Breast epithelium (tissue), 4 donors: Measurements from ENCODE around the gene ARHGEF1. TPM values are rescaled to one million over a fixed set of nuclear protein-coding genes. Genes with fewer than 3 reads are reported as not detected.

Experiments
- DNase-seq, 2 donors: peaks; one replicate each; pipeline ENCODE4 v3.0.0-alpha.2; 2019; ENCODE audit warnings: low spot score in 2 of 2
- H3K27ac ChIP-seq, 2 donors: fragments of 200-600 bp; sonication (generic) in 1 of 2; one replicate each; pipeline ENCODE4 v1.5.1; 2016 to 2019; ENCODE audit warnings: mild to moderate bottlenecking in 1 of 2
- H3K27me3 ChIP-seq, 2 donors: fragments of 200-600 bp; sonication (generic) in 1 of 2; one replicate each; pipeline versions ENCODE4 v1.5.1 to v1.6.0; 2017 to 2019; ENCODE audit warnings: control low read depth in 1 of 2, mild to moderate bottlenecking in 1 of 2
- H3K36me3 ChIP-seq: fragments of 200-600 bp; one replicate; pipeline ENCODE4 v1.5.1; 2019
- H3K4me1 ChIP-seq, 2 donors: fragments of 200-600 bp; sonication (generic); one replicate each; pipeline ENCODE4 v1.5.1; 2016 to 2019; ENCODE audit warnings: control low read depth in 1 of 2
- H3K4me3 ChIP-seq, 3 donors: fragments of 200-600 bp; sonication (generic); 1 replicate in 2 of 3; 2 replicates in 1 of 3; pipeline ENCODE4 v1.5.1; 2016 to 2019; ENCODE audit warnings: mild to moderate bottlenecking in 3 of 3, moderate library complexity in 2 of 3
- H3K9me3 ChIP-seq, 2 donors: fragments of 200-600 bp; sonication (generic) in 1 of 2; one replicate each; pipeline ENCODE4 v1.5.1; 2016 to 2019; ENCODE audit warnings: control low read depth in 1 of 2
- CTCF ChIP-seq, 3 donors: fragments of 450-650 bp; IDR thresholded peaks; one replicate each; pipeline ENCODE4 v1.5.1; 2016 to 2017; ENCODE audit warnings: antibody characterized with exemption in 3 of 3, mild to moderate bottlenecking in 3 of 3, moderate library complexity in 3 of 3
- POLR2A ChIP-seq: fragments of 450-650 bp; IDR thresholded peaks from one replicate; pipeline ENCODE4 v1.6.1; 2016; ENCODE audit warnings: antibody characterized with exemption, mild to moderate bottlenecking, moderate library complexity
- POLR2AphosphoS5 ChIP-seq, 3 donors: sonication (generic); formaldehyde crosslinking; IDR thresholded peaks; one replicate each; pipeline ENCODE4 v1.6.1; 2017; ENCODE audit warnings: antibody characterized with exemption in 3 of 3
- intact Hi-C: fragments of 100-400 bp; cut with DNase I; formaldehyde crosslinking; loops from one replicate; pipeline ENCODE4 v1.15.1; 2023; ENCODE audit warnings: low total_unique reads
- total RNA-seq, 3 donors: library from RNA; depleted of rRNA; stranded (reverse); fragments of >200 nt; gene quantifications; one replicate each; pipeline ENCODE4 v1.1.0, GENCODE V29; 2016

ARHGEF1 gene
- total RNA-seq, 3 donors from 2014 or later: 55.0 to 61.9 (median 55.7) TPM

- TF ChIP-seq POLR2AphosphoS5 (IDR thresholded peaks at IDR 0.05) (no peak), CTCF (IDR thresholded peaks at IDR 0.05) (no peak), POLR2A (no peak)
- Histone ChIP-seq H3K4me3 (peak overlapping the region; percentile 26 to 64 (median 51)), H3K27ac (no peak overlapping the region), H3K27me3 (peaks cover 3 to 82% of the 10 kb centered on the region in 2 donors), H3K36me3 (no peaks in the 10 kb centered on the region), H3K4me1 (peaks cover 0 to 7% of the 10 kb centered on the region in 2 donors), H3K9me3 (no peaks in the 10 kb centered on the region)
- DNase-seq: no peak
- intact Hi-C loops: loop anchor here (1.0 to 5.0 kb wide), 3 partner anchors 37 to 447 kb away; no protein-coding TSS in a partner anchor
Observed at GRCh38 chr19:41928754-41929535, 46.0 kb downstream of the ARHGEF1 start.

- DNase-seq: no peak
- no peak overlapping the region for H3K4me3 ChIP-seq
- H3K27me3 ChIP-seq: peaks cover 3 to 75% of the 10 kb centered on the region in 2 donors
- intact Hi-C loops: loop anchor here (1.0 to 5.0 kb wide), 3 partner anchors 37 to 447 kb away; no protein-coding TSS in a partner anchor
- H3K9me3 ChIP-seq: no peaks in the 10 kb centered on the region
- H3K27ac ChIP-seq: no peak overlapping the region
- H3K36me3 ChIP-seq: no peaks in the 10 kb centered on the region
- TF ChIP-seq POLR2A: no peak
- no peak for TF ChIP-seq POLR2AphosphoS5 (IDR thresholded peaks at IDR 0.05)
- TF ChIP-seq CTCF (IDR thresholded peaks at IDR 0.05): no peak
- H3K4me1 ChIP-seq: peaks cover 0 to 7% of the 10 kb centered on the region in 2 donors
Observed at GRCh38 chr19:41929536-41930071, 46.6 kb downstream of the ARHGEF1 start.

- no peaks in the 10 kb centered on the region for H3K36me3 ChIP-seq
- H3K9me3 ChIP-seq: no peaks in the 10 kb centered on the region
- no peak overlapping the region for H3K4me3 ChIP-seq
- intact Hi-C loops: no loop called here
- H3K4me1 ChIP-seq: peaks cover 0 to 7% of the 10 kb centered on the region in 2 donors
- TF ChIP-seq POLR2A (no peak), CTCF (IDR thresholded peaks at IDR 0.05) (no peak), POLR2AphosphoS5 (IDR thresholded peaks at IDR 0.05) (no peak)
- peaks cover 3 to 73% of the 10 kb centered on the region in 2 donors for H3K27me3 ChIP-seq
- no peak for DNase-seq
- no peak overlapping the region for H3K27ac ChIP-seq
Observed at GRCh38 chr19:41930322-41930722, 47.3 kb downstream of the ARHGEF1 start.

- Histone ChIP-seq H3K36me3 (no peaks in the 10 kb centered on the region), H3K27ac (no peak overlapping the region), H3K9me3 (no peaks in the 10 kb centered on the region), H3K4me1 (peaks cover 0 to 7% of the 10 kb centered on the region in 2 donors), H3K4me3 (no peak overlapping the region), H3K27me3 (peaks cover 6 to 73% of the 10 kb centered on the region in 2 donors)
- TF ChIP-seq POLR2AphosphoS5 (IDR thresholded peaks at IDR 0.05) (no peak), CTCF (IDR thresholded peaks at IDR 0.05) (no peak), POLR2A (no peak)
- intact Hi-C loops: no loop called here
- no peak for DNase-seq
Observed at GRCh38 chr19:41930926-41931592, 48.1 kb downstream of the ARHGEF1 start.
